Endodermal cell (in vitro differentiated cells): ENCODE measurements around the gene SLC35E3. TPM values are rescaled to one million over a fixed set of nuclear protein-coding genes. Genes with fewer than 3 reads are reported as not detected.
A peak's percentile ranks its signal among the peaks of the same experiment; 100 is the strongest.
"Not testable (repeated sequence)": the region's sequence is repeated elsewhere in the genome, so short reads cannot be mapped to it uniquely, and the experiment has no call there.

Source experiments
- DNase-seq: peaks from one replicate; pipeline ENCODE4 v3.0.0-alpha.2; 2017
- H3K27ac ChIP-seq: 2 replicates; pipeline ENCODE4 v1.5.1; 2013; ENCODE audit warnings: mild to moderate bottlenecking, low read depth, low read length, moderate library complexity
- H3K27me3 ChIP-seq: 2 replicates; pipeline ENCODE4 v1.6.1; 2013; ENCODE audit warnings: mild to moderate bottlenecking, low read length, moderate library complexity; ENCODE audit not compliant: insufficient read depth, control insufficient read depth, poor library complexity, severe bottlenecking
- H3K36me3 ChIP-seq: 2 replicates; pipeline ENCODE4 v1.7.0; 2013; ENCODE audit warnings: mild to moderate bottlenecking, low read length, moderate library complexity; ENCODE audit not compliant: control insufficient read depth, insufficient read depth
- H3K4me1 ChIP-seq: one replicate; pipeline ENCODE4 v1.7.0; 2013; ENCODE audit warnings: low read length; ENCODE audit not compliant: control insufficient read depth, insufficient read depth
- H3K4me3 ChIP-seq: 2 replicates; pipeline ENCODE4 v1.5.1; 2013; ENCODE audit warnings: mild to moderate bottlenecking, low read length, moderate library complexity
- H3K9ac ChIP-seq: 2 replicates; pipeline ENCODE4 v1.6.1; 2013; ENCODE audit warnings: mild to moderate bottlenecking, low read length, moderate library complexity; ENCODE audit not compliant: poor library complexity, severe bottlenecking; ENCODE audit errors: extremely low read depth
- H3K9me3 ChIP-seq: 2 replicates; pipeline ENCODE4 v1.6.1; 2013; ENCODE audit warnings: mild to moderate bottlenecking, low read length, moderate library complexity; ENCODE audit not compliant: control insufficient read depth
- H3K27ac Mint-ChIP-seq: 2 replicates; pipeline ENCODE4 v1.8.0; 2020; ENCODE audit warnings: mixed read lengths
- H3K27me3 Mint-ChIP-seq: 2 replicates; pipeline ENCODE4 v1.8.0; 2021; ENCODE audit warnings: mild to moderate bottlenecking, mixed read lengths; ENCODE audit not compliant: insufficient read depth
- H3K36me3 Mint-ChIP-seq: 2 replicates; pipeline ENCODE4 v1.8.0; 2020; ENCODE audit warnings: low read depth, mixed read lengths
- H3K4me1 Mint-ChIP-seq: 2 replicates; pipeline ENCODE4 v1.8.0; 2020; ENCODE audit warnings: mixed read lengths
- H3K4me3 Mint-ChIP-seq: 2 replicates; pipeline ENCODE4 v1.8.0; 2020; ENCODE audit warnings: mild to moderate bottlenecking, moderate library complexity, mixed read lengths
- H3K9me3 Mint-ChIP-seq: 2 replicates; pipeline ENCODE4 v1.8.0; 2020; ENCODE audit warnings: mild to moderate bottlenecking, mixed read lengths
- WGBS, 2 experiments: methylation state at CpG; one replicate each; pipeline versions ENCODE4 v1.1.5 to v1.1.7; 2013; ENCODE audit warnings: missing lambda C conversion rate in 2 of 2, mixed read lengths in 1 of 2; ENCODE audit not compliant: insufficient coverage in 1 of 2, insufficient read length in 1 of 2; 5-methylcytosine and 5-hydroxymethylcytosine counted together
- total RNA-seq, 2 donors: library from RNA; stranded (reverse); fragmentation: NEBNext Ultra II Directional in 1 of 2; extraction: Animal tissue kit (Norgen Biotek cat#: 25700) in 1 of 2; gene quantifications; 2 replicates in 1 of 2; 3 replicates in 1 of 2; pipeline ENCODE4 v1.2.1, GENCODE V29; 2021
- TF ChIP-seq, protein P1 (sequence below): fragments of 200-600 bp; sonication (generic); conservative IDR thresholded peaks from 2 replicates; pipeline ENCODE4 v1.5.0; 2021; ENCODE audit warnings: antibody characterized with exemption, mild to moderate bottlenecking

The SLC35E3 gene
- total RNA-seq, 2 donors from 2014 or later = 12.6 to 12.7 TPM

DNA sequence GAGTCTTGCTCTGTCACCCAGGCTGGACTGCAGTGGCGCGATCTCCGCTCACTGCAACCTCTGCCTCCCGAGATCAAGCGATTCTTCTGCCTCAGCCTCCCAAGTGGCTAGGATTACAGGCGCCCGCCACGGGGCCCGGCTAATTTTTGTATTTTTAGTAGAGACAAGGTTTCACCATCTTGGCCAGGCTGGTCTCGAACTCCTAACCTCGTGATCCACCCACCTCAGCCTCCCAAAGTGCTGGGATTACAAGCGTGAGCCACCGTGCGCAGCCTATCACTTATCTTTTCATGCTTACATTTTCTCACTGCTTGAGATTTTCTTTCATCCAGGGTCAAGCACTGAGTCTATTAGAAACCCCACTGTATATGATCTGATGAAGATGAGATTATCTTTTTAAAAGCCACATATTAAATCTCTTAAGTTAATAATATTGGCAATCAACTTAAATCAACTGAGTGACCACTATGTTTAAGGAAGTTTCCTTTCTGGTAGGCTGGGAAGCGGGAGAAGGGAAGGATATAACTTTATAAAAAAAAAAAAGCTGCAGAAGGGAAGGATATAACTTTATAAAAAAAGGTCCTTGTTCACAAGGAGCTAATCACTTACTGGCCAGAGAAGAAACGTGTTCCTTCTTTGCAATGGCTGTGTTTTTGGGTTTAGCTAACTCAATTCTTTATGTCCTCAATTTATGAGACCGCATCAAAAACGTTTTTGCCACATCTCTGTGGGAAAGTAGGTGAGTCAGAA is 60.7 kb downstream of the SLC35E3 start:
- H3K4me1 ChIP-seq = peaks cover 3% of the 10 kb centered on the region
- no peaks in the 10 kb centered on the region for H3K9me3 Mint-ChIP-seq
- H3K9ac ChIP-seq = peak overlapping the region; percentile 97
- no peaks in the 10 kb centered on the region for H3K9me3 ChIP-seq
- DNase-seq = no peak
- H3K27me3 ChIP-seq = no peaks in the 10 kb centered on the region
- TF ChIP-seq, protein P1, sequence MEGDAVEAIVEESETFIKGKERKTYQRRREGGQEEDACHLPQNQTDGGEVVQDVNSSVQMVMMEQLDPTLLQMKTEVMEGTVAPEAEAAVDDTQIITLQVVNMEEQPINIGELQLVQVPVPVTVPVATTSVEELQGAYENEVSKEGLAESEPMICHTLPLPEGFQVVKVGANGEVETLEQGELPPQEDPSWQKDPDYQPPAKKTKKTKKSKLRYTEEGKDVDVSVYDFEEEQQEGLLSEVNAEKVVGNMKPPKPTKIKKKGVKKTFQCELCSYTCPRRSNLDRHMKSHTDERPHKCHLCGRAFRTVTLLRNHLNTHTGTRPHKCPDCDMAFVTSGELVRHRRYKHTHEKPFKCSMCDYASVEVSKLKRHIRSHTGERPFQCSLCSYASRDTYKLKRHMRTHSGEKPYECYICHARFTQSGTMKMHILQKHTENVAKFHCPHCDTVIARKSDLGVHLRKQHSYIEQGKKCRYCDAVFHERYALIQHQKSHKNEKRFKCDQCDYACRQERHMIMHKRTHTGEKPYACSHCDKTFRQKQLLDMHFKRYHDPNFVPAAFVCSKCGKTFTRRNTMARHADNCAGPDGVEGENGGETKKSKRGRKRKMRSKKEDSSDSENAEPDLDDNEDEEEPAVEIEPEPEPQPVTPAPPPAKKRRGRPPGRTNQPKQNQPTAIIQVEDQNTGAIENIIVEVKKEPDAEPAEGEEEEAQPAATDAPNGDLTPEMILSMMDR = no peak
- H3K4me1 Mint-ChIP-seq = peaks cover 22% of the 10 kb centered on the region
- peak overlapping the region; percentile 95 for H3K4me3 Mint-ChIP-seq
- H3K36me3 ChIP-seq = peaks cover 19% of the 10 kb centered on the region
- no peak overlapping the region for H3K27ac Mint-ChIP-seq
- peaks cover 27% of the 10 kb centered on the region for H3K36me3 Mint-ChIP-seq
- peak overlapping the region; percentile 97 for H3K4me3 ChIP-seq
- no peaks in the 10 kb centered on the region for H3K27me3 Mint-ChIP-seq
- no peak overlapping the region for H3K27ac ChIP-seq
- 82 to 94% methylated on average over 3 to 16 of the region's 18 CpGs for WGBS, 2 experiments

DNA sequence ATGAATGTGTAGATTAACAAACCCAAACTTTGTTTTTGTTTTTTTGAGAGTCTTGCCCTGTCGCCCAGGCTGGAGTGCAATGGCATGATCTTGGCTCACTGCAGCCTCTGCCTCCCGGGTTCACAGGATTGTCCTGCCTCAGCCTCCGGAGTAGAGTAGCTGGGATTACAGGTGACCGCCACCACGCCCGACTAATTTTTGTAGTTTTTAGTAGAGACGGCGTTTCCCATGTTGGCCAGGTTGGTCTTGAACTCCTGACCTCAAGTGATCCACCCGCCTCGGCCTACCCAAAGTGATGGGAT is 61.2 kb downstream of the SLC35E3 start:
- peaks cover 28% of the 10 kb centered on the region for H3K36me3 Mint-ChIP-seq
- not testable (repeated sequence) for H3K27me3 Mint-ChIP-seq, H3K4me1 ChIP-seq, H3K27me3 ChIP-seq, H3K9me3 ChIP-seq, H3K9me3 Mint-ChIP-seq
- peak overlapping the region; percentile 60 for H3K27ac ChIP-seq
- peak overlapping the region; percentile 96 for H3K27ac Mint-ChIP-seq
- peak; percentile 86 for DNase-seq
- H3K36me3 ChIP-seq = peaks cover 21% of the 10 kb centered on the region
- H3K4me1 Mint-ChIP-seq = peaks cover 22% of the 10 kb centered on the region
- H3K4me3 Mint-ChIP-seq = peak overlapping the region; percentile 95
- H3K9ac ChIP-seq = peak overlapping the region; percentile 97
- H3K4me3 ChIP-seq = peak overlapping the region; percentile 97
- 41 to 52% methylated on average over 10 of the region's 10 CpGs for WGBS, 2 experiments

DNA sequence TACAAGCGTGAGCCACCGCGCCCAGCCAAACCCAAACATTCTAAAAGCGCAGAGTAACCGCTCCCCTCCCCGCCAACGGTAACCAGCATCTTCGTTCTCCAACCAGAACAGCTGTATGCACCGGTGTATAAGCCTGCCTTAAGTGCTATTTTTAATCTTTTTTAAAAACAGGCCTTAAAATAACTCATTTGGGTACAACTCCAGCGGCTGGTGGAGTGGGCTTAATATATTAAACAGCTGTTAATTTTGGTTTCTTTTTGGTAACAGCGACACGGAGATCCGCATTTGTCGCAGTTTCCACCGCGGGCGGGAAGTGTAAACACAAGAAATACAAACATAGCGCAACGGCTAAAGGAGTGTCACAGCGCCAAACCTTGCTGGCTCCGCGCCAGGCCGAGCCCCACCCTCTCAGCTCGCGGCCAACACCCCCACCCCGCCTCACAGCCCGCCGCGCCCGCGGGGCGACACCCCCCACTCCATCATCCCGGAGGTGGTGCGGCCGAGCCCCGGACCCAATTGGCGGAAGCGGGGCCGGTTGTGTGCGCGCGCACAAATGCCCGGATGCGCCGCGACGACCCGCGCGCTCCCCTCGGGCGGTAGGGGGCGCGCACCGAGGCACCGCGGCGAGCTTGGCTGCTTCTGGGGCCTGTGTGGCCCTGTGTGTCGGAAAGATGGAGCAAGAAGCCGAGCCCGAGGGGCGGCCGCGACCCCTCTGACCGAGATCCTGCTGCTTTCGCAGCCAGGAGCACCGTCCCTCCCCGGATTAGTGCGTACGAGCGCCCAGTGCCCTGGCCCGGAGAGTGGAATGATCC is 61.8 kb downstream of the SLC35E3 start, which contains the start of gene MDM2:
Gene MDM2 (plus strand): TSS at position 602 of the 812 bp plus-strand sequence. CDS start 301 bp downstream, outside the sequence.
- Mint-ChIP-seq H3K36me3 (peaks cover 31% of the 10 kb centered on the region), H3K9me3 (no peaks in the 10 kb centered on the region), H3K4me3 (peak within 1 kb of the TSS; percentile 95), H3K27me3 (no peaks in the 10 kb centered on the region), H3K4me1 (peaks cover 24% of the 10 kb centered on the region), H3K27ac (peak within 1 kb of the TSS; percentile 99)
- Histone ChIP-seq H3K36me3 (peaks cover 27% of the 10 kb centered on the region), H3K27me3 (no peaks in the 10 kb centered on the region), H3K9me3 (no peaks in the 10 kb centered on the region), H3K9ac (peak within 1 kb of the TSS; percentile 97), H3K27ac (peak within 1 kb of the TSS; percentile 98), H3K4me1 (peaks cover 3% of the 10 kb centered on the region), H3K4me3 (peak within 1 kb of the TSS; percentile 97)
- TF ChIP-seq, protein P1 = peak; percentile 83
- peak; percentile 99 for DNase-seq
- 1 to 3% methylated on average over 29 to 72 of the region's 72 CpGs for WGBS, 2 experiments
